ENCODE measurements around the gene SLC16A6. TPM values are rescaled to one million over a fixed set of nuclear protein-coding genes. Genes with fewer than 3 reads are reported as not detected.
A peak's percentile ranks its signal among the peaks of the same experiment; 100 is the strongest.

Gene SLC16A6
- total and polyA plus RNA-seq, 9 donors: 0.12 to 11.3 (median 1.1) TPM

DNA sequence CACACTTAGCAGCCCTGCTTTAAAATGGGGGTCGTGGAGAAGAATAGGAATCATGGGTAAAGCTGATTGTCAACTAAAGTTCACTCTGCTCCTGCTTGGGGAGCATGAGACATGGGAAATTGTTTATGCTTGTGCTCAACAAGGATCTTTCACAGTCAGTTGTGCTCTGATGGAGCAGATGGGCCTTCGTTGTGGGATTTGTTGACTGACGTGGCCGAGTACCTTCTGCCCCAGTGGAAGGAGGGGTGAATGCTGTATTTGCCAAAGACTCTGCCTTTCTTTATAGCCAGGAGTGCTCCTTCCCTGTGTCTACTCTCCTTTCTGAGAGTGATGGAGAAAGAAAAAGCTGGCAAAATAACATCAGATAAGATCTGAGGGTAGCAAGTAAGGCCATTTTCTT lies 11.7 kb upstream of the SLC16A6 start:
- Histone ChIP-seq H3K9me3 (no peaks in the 10 kb centered on the region), H3K36me3 (no peaks in the 10 kb centered on the region), H3K27me3 (no peaks in the 10 kb centered on the region), H3K27ac (peak overlapping the region in 1 of 2 donors; percentile 54), H3K4me1 (ENCODE audit: insufficient read depth) (peaks cover 11% of the 10 kb centered on the region), H3K4me3 (no peak overlapping the region)
- no peak for TF ChIP-seq CTCF (IDR thresholded peaks at IDR 0.05)
- TF ChIP-seq POLR2A (IDR thresholded peaks at IDR 0.05): no peak
- TF ChIP-seq EP300 (IDR thresholded peaks at IDR 0.05): no peak
- DNase-seq: no peak
- 17 to 39% (median 32%) methylated on average over 4 of the region's 4 CpGs for WGBS, 3 donors
- intact Hi-C loops (cut with DNase I): no loop called here

- TF ChIP-seq EP300 (IDR thresholded peaks at IDR 0.05) (no peak), CTCF (IDR thresholded peaks at IDR 0.05) (no peak), POLR2A (IDR thresholded peaks at IDR 0.05) (no peak)
- intact Hi-C loops (cut with DNase I): no loop called here
- no peak overlapping the region for H3K4me3 ChIP-seq
- H3K36me3 ChIP-seq: no peaks in the 10 kb centered on the region
- H3K4me1 ChIP-seq (ENCODE audit: insufficient read depth): peaks cover 11% of the 10 kb centered on the region
- no peaks in the 10 kb centered on the region for H3K27me3 ChIP-seq
- peak overlapping the region in 1 of 2 donors; percentile 54 for H3K27ac ChIP-seq
- 27 to 36% (median 31%) methylated on average over 10 of the region's 10 CpGs for WGBS, 3 donors
- DNase-seq: peak; percentile 41 to 70 (median 53)
- H3K9me3 ChIP-seq: no peaks in the 10 kb centered on the region
Measured at GRCh38 chr17:68302066-68302564, 11.2 kb upstream of the SLC16A6 start.

DNA sequence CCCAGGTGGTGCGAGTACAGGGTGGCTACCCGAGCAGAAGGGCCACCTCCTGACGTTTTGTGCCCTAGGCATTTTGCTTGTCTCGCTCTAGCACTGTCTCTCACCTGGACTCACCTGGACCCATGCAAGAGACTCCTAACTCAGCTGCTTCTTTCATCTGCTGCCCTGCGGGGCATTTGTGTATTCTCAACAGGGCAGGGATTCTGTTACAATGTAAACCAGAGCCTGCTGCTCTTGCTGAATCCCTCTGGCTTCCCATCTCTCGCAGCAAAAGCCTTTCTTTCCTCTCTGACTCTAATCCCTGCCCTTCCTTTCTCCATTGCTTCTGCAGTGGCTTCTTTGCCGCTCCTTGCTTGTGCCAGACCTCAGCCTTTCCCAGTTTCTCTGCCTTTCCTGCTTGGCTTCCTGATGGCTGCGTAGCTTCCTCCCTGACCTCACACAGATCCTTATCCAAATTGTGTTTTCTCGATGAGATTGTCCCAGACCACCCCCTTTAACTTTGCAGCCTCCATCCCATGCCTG lies 10.6 kb upstream of the SLC16A6 start:
- Histone ChIP-seq H3K4me3 (no peak overlapping the region), H3K4me1 (ENCODE audit: insufficient read depth) (peaks cover 11% of the 10 kb centered on the region), H3K27me3 (no peaks in the 10 kb centered on the region), H3K27ac (no peak overlapping the region), H3K9me3 (no peaks in the 10 kb centered on the region), H3K36me3 (no peaks in the 10 kb centered on the region)
- intact Hi-C loops (cut with DNase I): no loop called here
- TF ChIP-seq CTCF (IDR thresholded peaks at IDR 0.05) (no peak), EP300 (IDR thresholded peaks at IDR 0.05) (no peak), POLR2A (IDR thresholded peaks at IDR 0.05) (no peak)
- DNase-seq: no peak
- 87 to 88% (median 87%) methylated on average over 9 of the region's 9 CpGs for WGBS, 3 donors

- 97 to 100% (median 99%) methylated on average over 3 of the region's 3 CpGs for WGBS, 3 donors
- Histone ChIP-seq H3K27me3 (no peaks in the 10 kb centered on the region), H3K36me3 (no peaks in the 10 kb centered on the region), H3K4me3 (no peak overlapping the region), H3K9me3 (no peaks in the 10 kb centered on the region), H3K27ac (no peak overlapping the region), H3K4me1 (ENCODE audit: insufficient read depth) (peaks cover 11% of the 10 kb centered on the region)
- TF ChIP-seq POLR2A (IDR thresholded peaks at IDR 0.05): no peak
- TF ChIP-seq CTCF (IDR thresholded peaks at IDR 0.05): no peak
- TF ChIP-seq EP300 (IDR thresholded peaks at IDR 0.05): no peak
- DNase-seq: no peak
- intact Hi-C loops (cut with DNase I): no loop called here
Measured at GRCh38 chr17:68299817-68300216, 8.9 kb upstream of the SLC16A6 start.
